Body of pancreas (tissue), 4 donors: ENCODE results near the gene HRCT1. TPM values are rescaled to one million over a fixed set of nuclear protein-coding genes. Genes with fewer than 3 reads are reported as not detected.
"Not testable (repeated sequence)": the region's sequence is repeated elsewhere in the genome, so short reads cannot be mapped to it uniquely, and the experiment has no call there.

ENCODE experiments used
- ATAC-seq: fragments of 150-250 bp; one replicate; pipeline ENCODE4 v1.9.1; 2016
- DNase-seq, 4 donors: peaks; one replicate each; pipeline ENCODE4 v3.0.0-alpha.2; 2019
- H3K27ac ChIP-seq, 4 donors: fragments of 200-600 bp; sonication (generic); 1 replicate in 3 of 4; 2 replicates in 1 of 4; pipeline versions ENCODE4 v1.5.1 to v1.6.1; 2016 to 2019; ENCODE audit warnings: mild to moderate bottlenecking in 1 of 4, mixed read lengths in 1 of 4, moderate library complexity in 1 of 4
- H3K27me3 ChIP-seq, 2 donors: fragments of 200-600 bp; sonication (generic); one replicate each; pipeline ENCODE4 v1.6.0; 2016; ENCODE audit warnings: mild to moderate bottlenecking in 1 of 2
- H3K36me3 ChIP-seq, 2 donors: fragments of 200-600 bp; sonication (generic); replicated peaks in 1 of 2; 2 replicates each; pipeline ENCODE4 v1.5.1; 2016; ENCODE audit warnings: low read depth in 2 of 2; ENCODE audit not compliant: insufficient read depth in 1 of 2
- H3K4me1 ChIP-seq: fragments of 200-600 bp; sonication (generic); one replicate; pipeline ENCODE4 v1.6.0; 2016
- H3K4me3 ChIP-seq, 2 donors: fragments of 200-600 bp; sonication (generic); 1 replicate in 1 of 2; 2 replicates in 1 of 2; pipeline ENCODE4 v1.5.1; 2016 to 2019
- H3K9me3 ChIP-seq, 3 donors: fragments of 200-600 bp; sonication (generic); 1 replicate in 2 of 3; 2 replicates in 1 of 3; pipeline ENCODE4 v1.5.1; 2016
- CTCF ChIP-seq, 7 experiments: fragments of 450-650 bp in 4 of 7; fragments of 200-600 bp in 3 of 7; sonication (generic) in 3 of 7; IDR thresholded peaks; one replicate each; pipeline ENCODE4 v1.5.1; 2016 to 2019; ENCODE audit warnings: antibody characterized with exemption in 7 of 7
- POLR2A ChIP-seq, 3 donors: fragments of 450-650 bp; IDR thresholded peaks; one replicate each; pipeline ENCODE4 v1.6.1; 2016; ENCODE audit warnings: antibody characterized with exemption in 3 of 3, mild to moderate bottlenecking in 2 of 3
- WGBS, 2 donors: methylation state at CpG; one replicate each; pipeline ENCODE4 v1.1.5; 2017; 5-methylcytosine and 5-hydroxymethylcytosine counted together
- intact Hi-C: fragments of 100-400 bp; cut with DNase I; formaldehyde crosslinking; loops from one replicate; pipeline ENCODE4 v1.15.1; 2023
- total RNA-seq, 2 donors: library from RNA; depleted of rRNA; stranded (reverse); fragments of >200 nt; gene quantifications; one replicate each; pipeline ENCODE4 v1.1.0, GENCODE V29; 2016

Gene HRCT1
- total RNA-seq, 2 donors from 2014 or later: 0.99 to 3.4 TPM

- peak in 1 of 4 donors; percentile 78 for DNase-seq
- no peaks in the 10 kb centered on the region for H3K36me3 ChIP-seq
- TF ChIP-seq CTCF (IDR thresholded peaks at IDR 0.05) (no peak), POLR2A (IDR thresholded peaks at IDR 0.05) (no peak)
- intact Hi-C loops: no loop called here
- 51 to 61% methylated on average over 3 of the region's 3 CpGs for WGBS, 2 donors
- H3K27ac ChIP-seq: no peak overlapping the region
- no peaks in the 10 kb centered on the region for H3K27me3 ChIP-seq
- H3K9me3 ChIP-seq: no peaks in the 10 kb centered on the region
- H3K4me3 ChIP-seq: no peak overlapping the region
- no peaks in the 10 kb centered on the region for H3K4me1 ChIP-seq
- ATAC-seq: no peak
Observed at GRCh38 chr9:35871545-35871944, 34.5 kb upstream of the HRCT1 start.

- Histone ChIP-seq H3K9me3 (no peaks in the 10 kb centered on the region), H3K27me3 (no peaks in the 10 kb centered on the region), H3K4me1 (no peaks in the 10 kb centered on the region), H3K27ac (no peak overlapping the region), H3K4me3 (no peak overlapping the region), H3K36me3 (no peaks in the 10 kb centered on the region)
- intact Hi-C loops: no loop called here
- TF ChIP-seq POLR2A (IDR thresholded peaks at IDR 0.05) (no peak), CTCF (IDR thresholded peaks at IDR 0.05) (no peak)
- WGBS, 2 donors: 60 to 66% methylated on average over 3 of the region's 3 CpGs
- ATAC-seq (no peak), DNase-seq (no peak)
Observed at GRCh38 chr9:35872505-35872904, 33.5 kb upstream of the HRCT1 start.

- ATAC-seq (peak; percentile 90), DNase-seq (peak; percentile 84 to 91 (median 86))
- WGBS, 2 donors: 1% methylated on average over 4 of the region's 4 CpGs
- Histone ChIP-seq H3K36me3 (no peaks in the 10 kb centered on the region), H3K27me3 (no peaks in the 10 kb centered on the region), H3K4me1 (no peaks in the 10 kb centered on the region), H3K4me3 (no peak overlapping the region), H3K27ac (no peak overlapping the region), H3K9me3 (no peaks in the 10 kb centered on the region)
- intact Hi-C loops: no loop called here
- peak; percentile 74 to 98 (median 94) for TF ChIP-seq CTCF (IDR thresholded peaks at IDR 0.05)
- TF ChIP-seq POLR2A (IDR thresholded peaks at IDR 0.05): no peak
Observed at GRCh38 chr9:35882263-35882848, 23.6 kb upstream of the HRCT1 start.

- 59 to 65% methylated on average over 3 of the region's 3 CpGs for WGBS, 2 donors
- H3K36me3 ChIP-seq: no peaks in the 10 kb centered on the region
- no peaks in the 10 kb centered on the region for H3K9me3 ChIP-seq
- no peaks in the 10 kb centered on the region for H3K4me1 ChIP-seq
- H3K27ac ChIP-seq: no peak overlapping the region
- no peak overlapping the region for H3K4me3 ChIP-seq
- no peaks in the 10 kb centered on the region for H3K27me3 ChIP-seq
- intact Hi-C loops: no loop called here
- ATAC-seq: no peak
- DNase-seq: no peak
- TF ChIP-seq POLR2A (IDR thresholded peaks at IDR 0.05) (no peak), CTCF (IDR thresholded peaks at IDR 0.05) (no peak)
Observed at GRCh38 chr9:35882996-35883395, 23.0 kb upstream of the HRCT1 start.

- H3K9me3 ChIP-seq, H3K27me3 ChIP-seq, H3K36me3 ChIP-seq, DNase-seq, H3K27ac ChIP-seq, H3K4me3 ChIP-seq, intact Hi-C loops, ATAC-seq, H3K4me1 ChIP-seq: not testable (repeated sequence)
- WGBS, 2 donors: 71 to 77% methylated on average over 3 of the region's 3 CpGs
Observed at GRCh38 chr9:35884908-35885307, 21.1 kb upstream of the HRCT1 start.
